ENCODE data around the gene CDH20. TPM values are rescaled to one million over a fixed set of nuclear protein-coding genes. Genes with fewer than 3 reads are reported as not detected.

CDH20 gene
- total and polyA plus RNA-seq, 2 of the 13 experiments (the other 11 are each of a cell fraction or from before 2014, with no cell fraction given) = not detected

- H3K4me2 ChIP-seq (ENCODE audit: low read depth, low read length) = no peak overlapping the region
- H3K9me3 ChIP-seq (ENCODE audit: low read length) = no peaks in the 10 kb centered on the region
- no peaks in the 10 kb centered on the region for H3K36me3 ChIP-seq (replicated peaks in 1 of 2; ENCODE audit: control insufficient read depth in 1 of 2, insufficient read depth in 2 of 2, low read length in 2 of 2)
- CTCF ChIA-PET (ENCODE audit: low intra/inter-chr PET ratio, low total read pairs) = no interaction called here
- ATAC-seq = no peak
- no peak overlapping the region for H3K4me3 ChIP-seq (replicated peaks in 1 of 3; ENCODE audit: insufficient read depth in 1 of 3, low read depth in 2 of 3, low read length in 3 of 3)
- WGBS (ENCODE audit: low lambda C conversion rate) = 12% methylated on average over 3 of the region's 3 CpGs
- no peak overlapping the region for H3K9ac ChIP-seq (ENCODE audit: insufficient read depth, low read depth, low read length)
- BruUV-seq (replicated peaks) = no TSS peak
- H4K20me1 ChIP-seq (ENCODE audit: insufficient read depth, low read length) = no peaks in the 10 kb centered on the region
- no peaks in the 10 kb centered on the region for H3K79me2 ChIP-seq (ENCODE audit: insufficient read depth, low read length)
- in situ Hi-C loops (cut with HindIII; ENCODE audit: extremely low pct_ligation_motif_present, low pct_unique_long_range_greater_than_20kb) = no loop called here
- no peak overlapping the region for H3K27ac ChIP-seq (ENCODE audit: extremely low read length, insufficient read depth, low read length)
- POLR2A ChIA-PET = no interaction called here
- TF ChIP-seq HINFP (CRISPR knock-in tag; IDR thresholded peaks at IDR 0.05; ENCODE audit: low read depth) = no peak
- no peak for TF ChIP-seq KDM5B (CRISPR knock-in tag; IDR thresholded peaks at IDR 0.05; ENCODE audit: borderline replicate concordance)
- no peak for TF ChIP-seq FOXC1 (CRISPR knock-in tag; IDR thresholded peaks at IDR 0.05; ENCODE audit: borderline replicate concordance)
- no peak for TF ChIP-seq ZNF292 (CRISPR knock-in tag; IDR thresholded peaks at IDR 0.05; ENCODE audit: borderline replicate concordance, low read depth)
- no peak for TF ChIP-seq DDIT3 (CRISPR knock-in tag; IDR thresholded peaks at IDR 0.05)
- no peak for TF ChIP-seq CBFB (CRISPR knock-in tag; IDR thresholded peaks at IDR 0.05)
- no peak for TF ChIP-seq THYN1 (CRISPR knock-in tag; IDR thresholded peaks at IDR 0.05; ENCODE audit: borderline replicate concordance, low read depth)
- no peak for TF ChIP-seq ZBTB43 (CRISPR knock-in tag; conservative IDR thresholded peaks at IDR 0.05)
- FAIRE-seq = no peak
- peaks cover 5 to 7% of the 10 kb centered on the region in 2 experiments; a peak in 3 of 5 replicates for H3K27me3 ChIP-seq (ENCODE audit: control insufficient read depth in 1 of 2, insufficient read depth in 2 of 2, low read length in 2 of 2)
- DNase-seq (ENCODE audit: low spot score) = no peak
- intact Hi-C loops (cut with micrococcal nuclease; ENCODE audit: unreplicated experiment) = no loop called here
- peaks cover 12% of the 10 kb centered on the region for H3K4me1 ChIP-seq (ENCODE audit: insufficient read depth, low read length)
- no peak overlapping the region for H2AFZ ChIP-seq (ENCODE audit: low read length)
Measured at GRCh38 chr18:61489334-61489733, 156.1 kb downstream of the CDH20 start.
